Measurements from ENCODE around the gene TAAR5. TPM values are rescaled to one million over a fixed set of nuclear protein-coding genes. Genes with fewer than 3 reads are reported as not detected.

Gene TAAR5
- total and polyA plus RNA-seq, 2 of the 8 experiments (the other 6 are each of a cell fraction or from before 2014, with no cell fraction given) = not detected

- no peak for FAIRE-seq
- no peak overlapping the region for H3K27ac ChIP-seq (ENCODE audit: low read depth, low read length)
- H3K23ac ChIP-seq (ENCODE audit: insufficient read length) = no peak overlapping the region
- ChIA-PET POLR2A (ENCODE audit: partially characterized antibody) (no interaction called here), CTCF (ENCODE audit: partially characterized antibody) (interaction anchor here (3.9 kb wide), 1 partner anchor 8 kb away, joined by 15 read pairs; no protein-coding TSS in a partner anchor)
- H3K56ac ChIP-seq (replicated peaks; ENCODE audit: insufficient read length, low read depth, low read length) = no peak overlapping the region
- no peak overlapping the region for H3K4me3 ChIP-seq (ENCODE audit: extremely low read depth in 1 of 4, insufficient read depth in 2 of 4, low read depth in 3 of 4, low read length in 4 of 4)
- H2BK20ac ChIP-seq (ENCODE audit: low read length) = no peak overlapping the region
- no peaks in the 10 kb centered on the region for H3K27me3 ChIP-seq (replicated peaks in 1 of 4; ENCODE audit: control insufficient read depth in 3 of 4, extremely low read depth in 1 of 4, insufficient read depth in 3 of 4, low read length in 3 of 4)
- H3K79me1 ChIP-seq (ENCODE audit: low read depth, low read length) = no peaks in the 10 kb centered on the region
- H4K8ac ChIP-seq (ENCODE audit: extremely low read depth, insufficient read depth, low read length) = no peak overlapping the region
- H3K18ac ChIP-seq (ENCODE audit: extremely low read depth, low read length) = no peak overlapping the region
- no peaks in the 10 kb centered on the region for H3K4me1 ChIP-seq (replicated peaks in 1 of 4; ENCODE audit: control insufficient read depth in 3 of 4, insufficient read depth in 4 of 4, low read length in 3 of 4)
- no peaks in the 10 kb centered on the region for H3K36me3 ChIP-seq (ENCODE audit: control insufficient read depth in 2 of 4, insufficient read depth in 4 of 4, low read length in 3 of 4)
- no peaks in the 10 kb centered on the region for H4K20me1 ChIP-seq (replicated peaks in 1 of 2; ENCODE audit: control insufficient read depth in 1 of 2, insufficient read depth in 2 of 2, low read length in 2 of 2)
- no peak overlapping the region for H2BK120ac ChIP-seq (replicated peaks; ENCODE audit: low read depth, low read length)
- no peak overlapping the region for H2AK5ac ChIP-seq (ENCODE audit: low read depth, low read length)
- no peak for DNase-seq (ENCODE audit: low read depth in 1 of 2, low spot score in 2 of 2)
- H3K23me2 ChIP-seq (ENCODE audit: low read depth, low read length) = no peaks in the 10 kb centered on the region
- no peak overlapping the region for H2BK12ac ChIP-seq (ENCODE audit: low read depth, low read length)
- H3K9ac ChIP-seq (replicated peaks in 1 of 4; ENCODE audit: extremely low read depth in 1 of 4, low read depth in 3 of 4, low read length in 3 of 4) = no peak overlapping the region
- H4K91ac ChIP-seq (replicated peaks; ENCODE audit: insufficient read length, low read length) = no peak overlapping the region
- no peak overlapping the region for H3K4ac ChIP-seq (replicated peaks; ENCODE audit: insufficient read length, low read depth, low read length)
- H2BK5ac ChIP-seq (ENCODE audit: low read depth, low read length) = no peak overlapping the region
- WGBS, 2 experiments (ENCODE audit: extremely low coverage in 1 of 2, insufficient coverage in 1 of 2, insufficient read length in 1 of 2, insufficient replicate concordance in 2 of 2, low coverage in 1 of 2, low lambda C conversion rate in 2 of 2, missing lambda C conversion rate in 1 of 2) = 96% methylated on average over 5 of the region's 5 CpGs; no CpG with 5 or more reads in 1 of the 2 experiments
- H3K79me2 ChIP-seq (ENCODE audit: control insufficient read depth in 1 of 2, insufficient read depth in 2 of 2, low read length in 2 of 2) = no peaks in the 10 kb centered on the region
- H4K5ac ChIP-seq (ENCODE audit: insufficient read length, low read depth, low read length) = no peak overlapping the region
- H3K14ac ChIP-seq (ENCODE audit: insufficient read length) = no peak overlapping the region
- H2AFZ ChIP-seq (ENCODE audit: low read length) = no peak overlapping the region
- no peak overlapping the region for H2BK15ac ChIP-seq (ENCODE audit: low read length)
- H3K4me2 ChIP-seq (ENCODE audit: insufficient read depth in 1 of 2, low read depth in 2 of 2, low read length in 2 of 2) = no peak overlapping the region
- H3K9me3 ChIP-seq (ENCODE audit: insufficient read depth in 2 of 2, low read depth in 1 of 2, low read length in 1 of 2) = no peaks in the 10 kb centered on the region
- TF ChIP-seq BRCA1 (IDR thresholded peaks at IDR 0.05; ENCODE audit: low read depth, low read length) = no peak
- no peak for TF ChIP-seq TAF7 (optimal IDR thresholded peaks at IDR 0.05; ENCODE audit: borderline replicate concordance, low read depth, low read length)
- no peak for TF ChIP-seq TCF12 (IDR thresholded peaks at IDR 0.05; ENCODE audit: low read depth, low read length)
- TF ChIP-seq NANOG (IDR thresholded peaks at IDR 0.05; ENCODE audit: insufficient read depth, low read depth, low read length, poor library complexity, severe bottlenecking) = no peak
- TF ChIP-seq EGR1 (IDR thresholded peaks at IDR 0.05; ENCODE audit: borderline replicate concordance, low read depth, low read length) = no peak
- TF ChIP-seq FOSL1 (IDR thresholded peaks at IDR 0.05; ENCODE audit: insufficient read depth, low read depth, low read length) = no peak
- TF ChIP-seq ATF2 (IDR thresholded peaks at IDR 0.05; ENCODE audit: low read length) = no peak
- no peak for TF ChIP-seq USF2 (IDR thresholded peaks at IDR 0.05; ENCODE audit: low read length)
- TF ChIP-seq GTF2F1 (IDR thresholded peaks at IDR 0.05; ENCODE audit: borderline replicate concordance, low read depth, low read length) = no peak
- no peak for TF ChIP-seq MAFK (IDR thresholded peaks at IDR 0.05; ENCODE audit: low read depth, low read length)
- no peak for TF ChIP-seq TAF1 (IDR thresholded peaks at IDR 0.05; ENCODE audit: low read depth, low read length)
These were observed 18.1 kb upstream of the TAAR5 start for GRCh38 chr6:132607544-132608233.
